ENCODE results near the gene BPIFB2.
"Not testable (repeated sequence)": the region's sequence is repeated elsewhere in the genome, so short reads cannot be mapped to it uniquely, and the experiment has no call there.

BPIFB2 gene

DNA sequence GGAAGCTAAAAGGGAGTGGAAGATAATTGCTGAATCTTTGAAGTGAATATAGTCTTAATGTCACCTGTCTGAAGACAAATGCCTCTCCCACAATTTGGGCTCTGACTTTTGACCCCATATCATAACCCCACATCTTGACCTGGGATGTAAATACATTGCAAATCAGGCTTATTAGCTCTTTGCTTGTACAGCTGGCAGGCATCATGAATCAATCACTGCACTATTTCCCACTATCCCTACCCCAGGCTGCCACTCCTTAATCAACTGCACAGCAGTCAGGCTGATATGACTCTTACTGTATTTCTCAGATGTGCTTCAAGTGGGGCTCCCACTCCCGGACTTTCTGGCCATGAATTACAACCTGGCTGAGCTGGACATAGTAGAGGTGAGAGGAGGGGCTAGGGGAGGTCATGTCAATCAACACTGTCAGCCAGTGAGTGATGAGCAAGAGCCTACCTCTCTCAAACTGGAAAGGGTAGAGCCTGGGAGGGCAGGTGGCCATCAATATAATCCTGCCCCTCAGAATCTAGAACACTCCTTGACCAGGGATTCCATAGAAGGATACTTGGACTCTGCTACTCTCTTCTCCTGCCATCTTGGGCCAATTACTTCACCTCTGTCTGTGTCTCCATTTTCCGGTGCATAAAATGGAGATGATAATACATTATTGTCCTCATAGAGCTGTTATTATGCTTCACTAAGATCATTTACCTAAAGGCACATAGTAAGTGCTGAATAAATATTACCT lies 35.7 kb downstream of the BPIFB2 start:
- FAIRE-seq, result no peak

DNA sequence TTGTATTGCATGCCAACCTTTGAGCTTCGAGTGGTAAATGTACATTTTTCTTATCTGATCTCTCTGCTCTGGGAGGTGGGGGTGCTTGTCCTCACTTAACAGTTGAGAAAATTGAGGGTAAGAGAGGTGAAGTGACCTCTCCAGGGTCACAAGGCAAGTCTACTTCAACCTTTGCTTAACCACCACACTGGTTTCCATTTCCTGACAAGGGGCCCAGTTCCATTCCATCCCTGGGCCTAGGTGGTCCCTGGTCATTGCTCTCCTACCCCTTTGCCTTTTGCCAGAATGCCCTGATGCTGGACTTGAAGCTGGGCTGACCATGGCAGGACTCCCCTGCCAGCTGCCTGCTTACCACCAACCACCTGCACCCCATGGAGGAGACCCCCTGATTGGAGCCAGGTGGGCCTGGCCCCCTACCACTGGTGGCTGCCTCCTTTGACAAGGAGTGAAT lies 36.3 kb downstream of the BPIFB2 start:
- no peak for FAIRE-seq

DNA sequence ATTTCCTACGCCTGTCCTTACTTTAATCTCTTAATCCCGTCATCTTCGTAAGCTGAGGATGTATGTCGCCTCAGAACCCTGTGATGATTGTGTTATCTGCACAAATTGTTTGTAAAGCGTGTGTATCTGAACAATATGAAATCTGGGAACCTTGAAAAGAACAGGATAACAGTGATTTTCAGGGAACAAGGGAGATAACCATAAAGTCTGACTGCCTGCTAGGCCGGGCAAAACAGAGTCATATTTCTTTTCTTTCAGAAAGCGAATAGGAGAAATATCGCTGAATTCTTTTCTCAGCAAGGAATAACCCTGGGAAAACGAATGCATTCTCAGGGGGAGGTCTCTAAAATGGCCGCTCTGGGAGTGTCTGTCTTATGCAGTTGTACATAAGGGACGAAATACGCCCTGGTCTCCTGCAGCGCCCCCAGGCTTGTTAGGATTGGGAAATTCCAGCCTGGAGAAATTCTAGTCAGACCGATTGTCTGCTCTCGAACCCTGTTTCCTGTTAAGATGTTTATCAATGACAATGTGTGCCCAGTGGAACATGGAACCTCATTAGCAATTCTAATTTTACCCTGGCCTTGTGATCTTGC lies 37.7 kb downstream of the BPIFB2 start:
- FAIRE-seq, result not testable (repeated sequence)

DNA sequence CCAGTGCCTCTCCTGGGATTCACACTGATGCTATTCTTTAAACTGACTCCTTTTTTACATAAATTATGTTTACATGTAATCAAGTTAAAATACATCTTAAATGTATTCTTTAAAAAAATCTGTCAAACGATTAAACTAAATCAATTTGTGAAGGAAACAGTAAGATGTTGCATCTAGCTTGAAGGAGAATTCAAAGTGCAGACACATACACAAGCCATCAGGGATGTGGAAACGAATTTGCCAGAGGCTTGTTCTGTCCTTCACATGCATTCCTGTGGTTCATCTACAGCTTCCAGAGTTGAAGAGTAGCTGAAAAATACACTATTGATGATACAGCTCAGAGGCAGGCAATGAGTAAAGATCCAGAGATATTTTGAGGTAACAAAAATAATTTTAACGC lies 38.9 kb downstream of the BPIFB2 start:
- no peak for FAIRE-seq

DNA sequence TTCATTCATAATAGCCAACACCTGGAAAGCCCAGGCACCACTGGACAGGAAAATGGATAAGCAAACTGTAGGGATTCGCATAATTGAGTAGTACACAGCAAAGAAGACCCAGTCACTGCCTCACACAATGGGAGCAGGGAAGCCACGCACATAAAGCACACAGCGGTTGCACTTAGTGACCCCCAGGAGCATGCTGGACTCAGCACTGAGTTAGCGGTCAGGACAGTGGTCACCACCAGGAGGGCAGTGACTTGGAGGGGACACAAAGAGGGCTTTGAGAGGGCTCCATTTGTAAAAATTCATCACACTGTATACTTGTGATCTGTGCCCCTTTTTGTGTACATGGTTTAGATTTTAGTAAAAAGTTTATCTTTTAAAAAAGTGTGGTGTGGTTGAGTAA lies 43.8 kb downstream of the BPIFB2 start:
- no peak for FAIRE-seq

DNA sequence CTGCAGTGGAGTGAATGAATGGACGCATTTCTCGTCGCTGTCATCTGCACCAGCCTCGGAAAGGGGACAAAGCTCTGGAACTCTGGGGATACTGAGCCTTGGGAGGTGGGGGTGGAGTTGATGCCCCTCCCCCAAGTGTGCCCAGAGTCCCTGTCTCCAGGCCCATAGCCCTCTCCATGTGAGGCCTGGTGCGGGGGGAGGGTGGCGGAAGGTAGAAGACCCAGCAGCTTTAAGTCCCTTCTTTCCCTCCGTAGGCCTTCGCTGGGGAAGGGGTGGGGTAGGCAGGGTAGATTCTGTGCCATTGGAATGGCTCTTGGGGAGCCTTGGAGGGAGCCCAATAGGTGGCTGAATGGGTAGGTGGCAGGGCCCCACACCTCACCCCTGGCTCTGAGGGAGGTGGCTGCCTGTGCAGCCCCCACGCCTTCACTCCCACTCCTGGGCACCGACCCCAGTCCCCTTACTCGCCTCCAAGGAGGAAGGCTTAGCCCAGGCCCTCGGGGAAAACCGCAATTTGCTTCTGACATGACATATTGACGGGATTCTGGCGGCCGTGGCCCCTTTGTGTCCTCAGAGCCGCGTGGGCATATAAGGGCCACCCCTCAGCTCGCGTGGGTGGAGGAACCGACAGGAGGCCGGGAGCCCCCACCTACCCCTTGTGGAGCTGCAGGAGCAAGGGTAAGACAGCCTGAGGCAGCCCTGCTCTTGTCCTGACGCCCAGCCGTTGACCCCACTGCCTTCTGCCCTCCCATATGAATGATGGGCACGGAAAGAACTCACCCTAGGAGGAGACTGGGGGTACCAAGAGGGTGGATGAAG lies 46.0 kb downstream of the BPIFB2 start, which contains the start of gene BPIFB3:
BPIFB3 (plus strand) TSS at position 613 of the 816 bp plus-strand sequence. CDS start 1,533 bp downstream, outside the sequence.
- no peak for FAIRE-seq

DNA sequence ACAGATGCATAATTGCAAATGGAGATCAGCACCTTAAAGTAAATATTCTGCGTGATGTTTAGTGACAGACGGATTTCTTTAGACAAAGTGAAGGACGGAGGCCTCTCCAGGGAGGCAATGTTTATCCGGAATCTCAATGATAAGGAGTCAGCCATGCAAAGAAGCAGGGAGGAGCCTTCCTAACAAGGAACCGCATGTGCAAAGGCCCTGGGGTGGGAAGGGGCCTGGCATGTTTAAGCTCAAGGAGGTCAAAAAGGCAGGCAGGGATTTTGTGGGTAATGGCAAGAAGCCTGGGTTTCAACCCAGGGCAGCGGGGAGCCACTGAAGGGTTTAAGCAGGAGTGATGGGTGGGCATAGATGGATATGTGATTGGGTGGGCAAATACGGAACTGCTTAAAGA lies 46.9 kb downstream of the BPIFB2 start:
- FAIRE-seq, result no peak

DNA sequence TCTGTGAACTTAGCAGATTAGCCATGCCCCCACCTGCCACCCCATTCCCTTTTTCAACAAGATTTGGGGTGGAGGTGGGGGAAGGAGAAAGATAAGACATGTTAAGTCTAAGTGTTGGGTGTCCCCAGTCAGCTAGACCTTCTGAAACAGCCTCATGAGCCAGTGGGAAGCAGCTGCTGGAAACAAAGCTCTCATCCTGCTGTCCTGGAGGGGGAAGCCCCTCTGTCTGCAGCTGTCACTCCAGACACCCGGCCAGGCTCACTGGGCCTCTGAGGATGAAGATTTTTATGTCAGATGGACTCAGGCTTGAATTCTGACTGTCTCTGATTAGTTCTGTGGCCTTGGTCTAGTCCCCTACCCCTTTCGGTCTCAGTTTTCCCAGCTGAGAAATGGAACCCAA lies 47.3 kb downstream of the BPIFB2 start:
- no peak for FAIRE-seq

DNA sequence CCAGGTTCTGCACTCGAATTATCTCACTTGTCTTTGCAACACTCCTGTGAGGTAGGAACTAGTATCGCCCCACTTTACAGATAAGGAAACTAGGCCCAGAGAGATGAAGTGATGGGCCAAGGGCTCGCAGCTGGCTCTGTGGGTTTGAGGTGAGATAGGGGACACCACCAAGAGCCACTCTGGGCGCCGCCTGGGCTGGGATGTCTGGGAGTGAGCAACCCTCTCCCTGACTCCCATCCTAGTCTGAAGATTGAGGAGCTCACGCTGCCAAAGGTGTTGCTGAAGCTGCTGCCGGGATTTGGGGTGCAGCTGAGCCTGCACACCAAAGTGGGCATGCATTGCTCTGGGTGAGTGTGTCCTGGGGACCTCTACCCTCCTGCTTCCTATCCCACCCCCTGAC lies 51.6 kb downstream of the BPIFB2 start:
- no peak for FAIRE-seq

DNA sequence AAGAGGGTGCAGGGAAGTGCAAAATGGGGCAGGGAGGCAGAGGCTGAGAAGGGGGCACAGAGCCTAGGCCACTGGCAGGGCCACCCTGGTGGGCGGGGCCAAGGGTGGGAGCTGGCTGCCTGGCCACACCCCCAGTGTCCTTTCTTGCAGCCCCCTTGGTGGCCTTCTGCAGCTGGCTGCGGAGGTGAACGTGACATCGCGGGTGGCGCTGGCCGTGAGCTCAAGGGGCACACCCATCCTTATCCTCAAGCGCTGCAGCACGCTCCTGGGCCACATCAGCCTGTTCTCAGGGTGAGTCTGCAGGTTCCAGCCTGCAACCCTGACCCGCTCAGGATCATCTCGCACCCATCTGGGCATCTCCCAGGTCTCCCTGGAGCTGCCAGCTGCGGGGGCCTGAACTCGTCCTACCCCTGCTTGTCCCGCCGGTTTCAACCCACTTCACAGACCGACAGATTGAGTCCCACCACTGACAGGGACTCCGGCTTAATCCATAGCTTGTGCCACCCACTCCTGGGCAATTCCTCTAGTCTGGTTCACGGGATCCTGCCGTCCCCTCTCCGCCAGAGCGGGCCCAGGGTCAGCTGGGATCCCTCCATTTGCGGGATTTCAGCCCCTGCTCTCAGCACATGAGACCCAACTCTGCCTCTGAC lies 52.4 kb downstream of the BPIFB2 start:
- FAIRE-seq, result no peak

DNA sequence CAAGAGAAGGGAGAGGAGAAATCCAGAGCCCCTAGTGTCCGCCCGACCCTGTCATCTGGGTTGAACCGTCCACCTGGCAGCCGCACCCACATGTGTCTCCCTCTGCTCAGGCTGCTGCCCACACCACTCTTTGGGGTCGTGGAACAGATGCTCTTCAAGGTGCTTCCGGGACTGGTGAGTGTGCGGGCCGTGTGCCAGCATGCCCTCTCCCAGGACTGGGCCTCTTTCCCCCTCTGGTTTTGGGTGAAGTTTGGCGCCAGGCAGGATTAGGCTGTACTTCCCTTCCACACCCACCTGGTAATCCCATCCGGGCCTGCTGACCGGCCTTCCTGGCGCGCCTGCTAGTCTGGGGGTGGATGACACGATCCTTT lies 54.1 kb downstream of the BPIFB2 start:
- FAIRE-seq, result no peak

DNA sequence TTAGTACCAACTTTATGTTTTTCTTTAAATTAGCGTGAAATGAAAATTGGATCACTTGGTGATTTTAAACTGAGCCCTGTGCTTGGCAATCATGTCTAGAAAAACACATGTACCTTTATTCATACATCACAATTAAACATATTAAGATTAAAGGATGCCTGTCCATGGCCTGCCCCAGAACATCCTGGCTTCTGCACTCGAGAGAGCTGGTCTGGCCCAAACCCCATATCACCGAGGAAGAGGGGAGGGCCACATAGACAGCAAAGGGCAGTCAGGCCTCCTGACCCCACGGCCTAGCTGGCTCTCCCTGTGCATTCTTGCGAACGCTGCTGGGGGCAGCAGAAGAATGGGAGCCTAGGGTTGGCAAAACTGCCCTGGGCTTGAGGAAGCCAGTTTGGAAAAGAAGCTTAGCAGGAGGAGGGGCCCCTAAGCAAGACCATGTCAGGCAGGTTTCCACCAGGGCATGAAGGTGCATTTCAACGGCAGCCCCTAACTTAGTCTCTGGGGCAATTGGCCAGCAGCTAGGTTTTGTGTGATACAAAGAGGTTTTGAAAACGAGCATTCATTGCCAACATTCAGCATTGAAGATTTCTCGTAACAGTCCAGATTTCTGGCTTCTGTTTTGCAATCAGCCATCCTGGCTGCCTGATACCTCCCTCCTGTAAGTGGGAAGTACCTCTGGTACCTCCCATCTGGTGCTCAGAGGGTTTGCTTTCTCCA lies 54.8 kb downstream of the BPIFB2 start:
- FAIRE-seq, result no peak

DNA sequence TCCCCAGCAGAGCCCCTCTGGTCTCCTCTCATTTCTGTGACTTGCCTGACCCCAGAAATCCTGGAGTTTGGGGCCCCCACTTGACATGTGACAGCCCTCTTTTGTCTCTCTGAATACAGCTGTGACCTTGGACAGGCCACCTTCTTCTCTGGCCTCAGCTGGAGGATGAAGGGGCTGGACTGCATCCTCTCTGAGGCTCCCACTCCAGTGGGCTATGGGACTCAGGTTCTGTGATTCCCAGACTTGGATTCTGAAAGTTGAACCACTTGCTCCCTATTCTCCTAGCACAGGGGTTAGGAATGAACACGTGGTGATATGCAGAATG lies 55.3 kb downstream of the BPIFB2 start:
- no peak for FAIRE-seq

DNA sequence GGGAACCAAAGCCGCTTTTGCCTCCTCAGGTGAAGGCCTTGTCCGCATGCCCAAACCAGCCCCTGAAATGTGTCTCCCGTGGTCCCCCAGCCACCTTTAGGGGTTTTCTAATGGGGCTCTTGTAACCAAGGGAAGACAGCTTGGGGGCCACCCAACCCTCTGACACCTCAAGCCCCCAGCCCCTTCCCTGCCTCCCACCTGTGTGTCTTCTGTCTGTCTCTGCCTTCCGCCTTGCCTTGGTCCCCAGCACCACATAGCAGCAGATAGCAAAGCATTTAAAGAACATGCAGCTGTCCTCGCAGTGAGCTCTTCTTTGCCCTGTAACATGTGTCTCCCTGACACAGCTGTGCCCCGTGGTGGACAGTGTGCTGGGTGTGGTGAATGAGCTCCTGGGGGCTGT lies 55.8 kb downstream of the BPIFB2 start:
- no peak for FAIRE-seq

DNA sequence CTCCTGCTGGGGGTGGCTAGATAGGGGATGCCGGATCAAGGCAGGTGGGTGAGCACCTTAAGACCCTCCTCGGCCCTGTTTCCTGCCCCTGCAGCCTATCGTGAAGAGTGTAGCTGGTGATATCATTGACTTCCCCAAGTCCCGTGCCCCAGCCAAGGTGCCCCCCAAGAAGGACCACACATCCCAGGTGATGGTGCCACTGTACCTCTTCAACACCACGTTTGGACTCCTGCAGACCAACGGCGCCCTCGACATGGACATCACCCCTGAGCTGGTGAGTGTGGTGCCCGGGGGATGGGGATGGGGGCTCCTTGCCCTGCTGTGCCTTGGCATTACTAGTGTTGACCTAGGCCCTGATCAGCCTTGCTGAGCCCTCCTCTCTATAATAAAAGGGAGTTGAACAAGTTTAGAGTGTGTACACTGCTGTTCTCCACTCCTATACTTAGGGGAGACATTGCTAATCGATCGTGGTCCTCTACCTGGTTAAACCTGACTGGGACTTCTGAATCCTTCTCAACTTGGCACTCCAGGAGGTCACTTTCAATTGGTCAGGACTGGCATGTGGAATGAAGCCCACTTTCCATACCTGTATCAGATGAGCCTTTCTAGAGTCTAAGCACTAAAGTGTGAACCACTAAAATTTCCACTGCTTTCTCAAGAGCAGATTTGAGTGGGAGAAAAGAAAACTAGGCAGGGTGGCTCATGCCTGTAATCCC lies 57.2 kb downstream of the BPIFB2 start:
- no peak for FAIRE-seq

DNA sequence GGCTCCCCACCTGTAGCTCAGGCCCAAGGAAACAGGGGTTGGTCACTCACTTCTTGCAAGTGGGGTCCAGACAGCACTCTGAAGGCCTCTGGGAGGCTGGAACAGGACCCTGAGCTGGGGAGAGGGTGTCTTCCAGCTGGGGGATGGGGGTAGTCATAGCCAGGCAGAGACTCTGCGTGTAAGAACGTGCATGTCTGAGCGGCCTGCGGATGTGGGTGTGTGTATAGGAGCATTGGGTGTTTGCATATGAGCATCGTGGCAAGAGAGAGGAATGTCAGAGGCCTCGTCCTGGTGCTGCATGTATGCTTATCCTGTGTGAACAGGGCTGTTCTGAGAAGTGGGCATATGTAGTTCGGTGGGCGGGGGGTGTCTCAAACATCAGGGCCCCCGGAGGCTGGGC lies 58.3 kb downstream of the BPIFB2 start:
- no peak for FAIRE-seq

DNA sequence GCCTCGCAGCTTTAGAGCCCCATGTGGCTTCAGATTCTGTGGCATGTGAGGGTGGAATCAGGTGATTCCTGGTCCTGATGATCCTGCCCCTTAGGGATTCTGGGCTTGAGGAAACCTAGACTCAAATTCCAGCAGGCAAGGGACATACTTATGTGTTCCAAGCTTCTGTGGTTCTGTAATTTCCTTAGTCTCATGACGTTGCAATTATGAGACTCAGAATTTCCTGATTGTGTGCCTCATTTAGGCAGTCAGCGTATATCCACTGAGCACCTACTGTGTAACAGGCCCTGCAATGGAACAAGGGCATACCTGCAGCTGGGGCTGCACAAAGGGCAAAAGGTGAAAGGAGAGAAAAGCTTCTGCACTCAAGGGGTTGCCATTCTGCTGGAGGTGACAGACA lies 60.3 kb downstream of the BPIFB2 start:
- no peak for FAIRE-seq

DNA sequence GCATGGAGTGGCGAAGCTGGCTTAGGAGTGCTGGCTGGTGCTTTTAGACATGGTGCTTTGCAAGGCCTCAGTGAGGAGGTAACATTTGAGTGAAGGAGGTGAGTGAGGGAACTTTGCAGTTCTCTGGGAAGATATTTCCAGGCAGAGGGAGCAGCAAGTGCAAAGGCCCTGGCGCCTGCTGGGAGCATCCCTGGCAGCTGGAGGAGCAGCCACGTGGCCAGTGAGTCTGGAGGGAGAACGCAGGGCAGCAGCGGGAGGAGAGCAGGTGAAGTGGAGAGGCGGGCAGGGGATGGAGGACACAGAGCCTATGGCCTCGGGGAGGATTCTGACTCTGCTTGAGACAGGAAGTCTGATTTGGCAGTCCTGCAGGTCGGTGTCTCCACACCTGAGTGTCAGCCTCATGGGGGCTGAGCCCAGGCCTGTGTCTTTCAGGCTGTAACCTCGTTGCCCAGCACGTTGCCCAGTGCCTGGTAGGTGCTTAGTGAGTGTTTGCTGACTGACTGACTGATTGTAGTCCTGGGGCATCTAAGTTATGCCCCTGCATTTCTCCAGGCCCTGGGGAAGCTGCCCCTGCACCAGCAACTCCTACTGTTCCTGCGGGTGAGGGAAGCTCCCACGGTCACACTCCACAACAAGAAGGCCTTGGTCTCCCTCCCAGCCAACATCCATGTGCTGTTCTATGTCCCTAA lies 60.9 kb downstream of the BPIFB2 start:
- FAIRE-seq, result no peak

DNA sequence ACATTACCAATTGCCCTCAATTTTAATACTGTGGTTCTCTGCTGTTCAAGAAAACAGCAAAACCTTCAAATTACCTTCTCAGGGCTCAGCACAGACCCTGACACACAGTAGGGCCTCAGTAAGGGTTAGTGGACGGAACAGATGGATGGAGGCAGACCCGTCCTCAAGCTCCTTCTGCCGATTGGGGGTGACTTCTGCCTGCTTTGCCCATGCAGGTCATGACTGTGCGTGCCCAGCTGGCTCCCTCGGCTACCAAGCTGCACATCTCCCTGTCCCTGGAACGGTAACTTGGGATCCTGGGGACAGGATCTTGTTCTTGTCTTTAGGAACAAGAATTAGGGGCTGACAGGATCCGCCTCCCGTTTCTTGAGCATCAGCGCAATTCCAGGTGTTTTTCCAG lies 62.2 kb downstream of the BPIFB2 start:
- FAIRE-seq, result no peak

DNA sequence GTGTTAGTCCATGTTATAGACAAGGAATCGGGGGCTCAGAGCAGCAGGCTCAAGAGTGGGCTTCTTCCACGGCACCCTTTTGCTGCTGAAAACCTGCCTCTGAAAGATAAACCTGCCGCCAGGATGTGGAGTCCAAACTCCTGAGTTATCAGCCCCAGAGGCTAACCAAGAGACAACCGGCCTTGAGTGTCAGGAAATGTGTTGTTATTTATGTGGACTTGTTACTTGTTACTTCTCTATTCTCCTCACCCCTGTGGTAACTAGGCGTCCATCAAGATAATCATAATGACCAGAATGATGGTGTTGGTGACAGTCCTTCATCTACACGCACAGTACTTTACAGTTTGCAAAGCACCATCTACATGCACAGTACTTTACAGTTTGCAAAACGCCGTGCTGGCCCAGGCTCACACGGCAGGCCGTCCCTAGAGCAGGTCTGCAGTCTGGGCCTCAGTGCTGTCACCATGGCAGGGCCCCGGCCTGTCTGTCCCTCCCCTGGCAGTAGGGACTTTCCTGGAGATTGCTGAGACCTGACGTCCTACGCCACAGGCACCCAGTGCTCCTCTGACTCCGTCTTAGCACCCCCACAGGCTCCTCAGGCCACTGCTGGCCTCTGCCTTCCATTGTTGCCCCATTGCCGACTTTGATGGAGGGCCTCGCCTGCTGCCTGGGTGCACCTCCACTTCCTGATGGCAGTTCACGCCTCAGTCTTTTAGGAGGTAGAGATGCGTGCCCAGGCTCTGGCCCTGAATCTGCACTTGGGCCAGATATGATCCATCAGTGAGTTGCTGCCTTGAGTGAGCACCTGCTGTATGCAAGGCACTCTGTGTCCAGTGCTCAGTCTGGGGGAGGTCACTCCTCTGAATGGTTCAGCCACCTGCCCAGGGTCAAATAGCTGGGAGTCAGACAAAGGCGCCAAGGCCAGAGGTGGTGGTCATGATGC lies 62.9 kb downstream of the BPIFB2 start:
- FAIRE-seq, result no peak

All from endometrium (tissue), 2 donors.